NCI-H2107 (cell line): ENCODE data around the gene GNPTG.

Source experiments
- DNase-seq: peaks from one replicate; lab custom pipeline; 2025; lab: John Stamatoyannopoulos, UW

Gene GNPTG

DNA sequence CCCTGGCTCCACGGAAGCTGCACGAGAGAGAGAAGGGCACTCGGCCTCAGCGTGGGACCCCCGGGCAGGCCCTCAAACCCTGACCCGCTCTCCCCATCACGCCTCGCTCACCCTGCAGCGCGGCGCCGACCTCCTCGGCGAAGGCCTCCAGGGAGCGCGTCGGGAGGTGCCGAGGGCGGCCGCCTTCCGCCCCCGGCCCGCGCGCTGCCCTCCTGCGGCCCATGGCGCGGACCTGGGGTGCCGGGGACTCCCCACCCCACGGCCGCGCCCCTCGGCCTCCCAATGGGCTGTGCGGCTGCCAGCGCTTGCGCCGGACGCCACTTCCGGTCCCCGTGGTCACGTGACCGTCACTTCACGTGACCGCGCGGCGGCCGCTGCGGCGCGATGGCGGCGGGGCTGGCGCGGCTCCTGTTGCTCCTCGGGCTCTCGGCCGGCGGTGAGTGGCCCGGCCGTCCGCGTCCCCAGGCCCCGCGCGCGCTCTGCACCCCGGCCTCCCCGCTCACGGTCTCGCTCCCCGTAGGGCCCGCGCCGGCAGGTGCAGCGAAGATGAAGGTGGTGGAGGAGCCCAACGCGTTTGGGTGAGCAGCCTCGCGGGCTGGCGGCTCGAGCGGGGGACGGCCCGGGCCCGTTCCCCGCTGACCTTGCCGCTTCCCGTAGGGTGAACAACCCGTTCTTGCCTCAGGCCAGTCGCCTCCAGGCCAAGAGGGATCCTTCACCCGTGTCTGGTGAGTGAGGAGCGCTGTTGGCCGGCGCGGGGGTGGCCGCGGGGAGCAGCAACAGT, at the start of gene GNPTG, which contains the start of gene TSR3:
Gene GNPTG, plus strand, starts transcription at position 350 of the 781 bp plus-strand sequence. Its CDS starts 35 bp downstream, at position 385.
Gene TSR3, minus strand, starts transcription at position 297 of the 781 bp plus-strand sequence. Its CDS starts 74 bp downstream, at position 223.
- DNase-seq = peak; percentile 71

- no peak for DNase-seq
Measured at GRCh38 chr16:1305823-1306222, 45.9 kb upstream of the GNPTG start.

DNA sequence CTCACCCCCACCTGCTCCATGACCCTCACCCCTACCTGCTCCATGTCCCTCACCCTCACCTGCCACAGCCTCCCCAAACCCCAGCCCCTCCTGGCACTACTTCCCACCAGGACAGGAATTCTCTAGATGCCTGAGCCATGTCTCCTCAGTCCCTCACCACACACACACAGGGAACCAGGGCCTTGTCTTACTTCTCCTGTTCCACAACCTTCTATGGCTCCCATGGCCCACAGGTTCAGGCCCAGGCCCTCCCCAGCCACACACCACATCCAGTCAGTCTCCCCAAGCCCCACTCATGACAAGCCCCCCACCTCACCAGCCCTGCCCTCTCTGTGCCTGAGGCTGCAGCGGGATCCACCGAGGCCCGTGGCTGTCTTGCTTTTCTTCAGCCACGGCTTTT, 45.4 kb upstream of the GNPTG start:
- DNase-seq = no peak

GRCh38 chr16:1308036-1308976, 43.4 kb upstream of the GNPTG start:
- DNase-seq = no peak

DNA sequence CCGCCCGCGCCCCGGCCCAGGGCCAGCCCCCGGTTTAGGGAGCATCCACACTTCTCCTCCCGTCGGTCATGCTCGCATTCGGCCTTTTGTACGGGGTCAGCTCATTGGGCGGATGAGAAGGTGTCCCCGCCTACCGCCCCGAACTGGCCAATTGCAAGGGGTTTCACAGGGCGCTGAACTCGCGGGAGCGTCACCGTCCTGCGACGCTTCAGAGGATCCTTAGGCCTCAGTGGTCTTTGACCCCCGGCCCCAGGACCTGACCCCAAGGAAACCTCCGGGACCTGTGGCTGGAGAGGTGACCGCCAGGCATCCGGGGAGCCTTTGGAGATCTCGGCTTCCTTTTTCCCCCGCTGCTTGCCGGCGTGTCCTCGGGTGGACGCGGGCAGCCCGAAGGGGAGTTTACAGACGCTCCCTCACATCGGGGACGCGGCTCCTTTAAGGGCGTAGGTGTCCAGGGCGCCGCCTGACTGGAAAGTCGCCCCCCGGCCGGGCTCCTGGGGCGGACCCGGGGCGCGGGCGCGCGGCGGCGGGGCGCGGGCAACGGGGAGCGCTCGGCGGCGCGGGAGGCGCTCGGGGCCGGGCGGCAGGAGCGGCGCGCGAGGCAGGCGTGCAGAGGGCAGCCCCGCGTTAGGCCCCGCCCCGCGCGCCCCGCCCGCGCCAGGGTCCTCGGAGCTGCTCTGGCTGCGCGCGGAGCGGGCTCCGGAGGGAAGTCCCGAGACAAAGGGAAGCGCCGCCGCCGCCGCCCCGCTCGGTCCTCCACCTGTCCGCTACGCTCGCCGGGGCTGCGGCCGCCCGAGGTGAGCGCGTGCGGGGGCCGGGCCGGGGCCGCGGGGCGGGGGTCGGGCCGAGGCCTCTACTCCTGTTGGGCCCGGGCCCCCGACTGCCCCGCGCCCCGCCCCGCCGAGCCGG, 42.5 kb upstream of the GNPTG start, which contains the start of gene UBE2I:
Gene UBE2I, plus strand, starts transcription at position 660 of the 909 bp plus-strand sequence. CDS start 4,395 bp downstream, outside the sequence.
- DNase-seq = peak; percentile 78

DNA sequence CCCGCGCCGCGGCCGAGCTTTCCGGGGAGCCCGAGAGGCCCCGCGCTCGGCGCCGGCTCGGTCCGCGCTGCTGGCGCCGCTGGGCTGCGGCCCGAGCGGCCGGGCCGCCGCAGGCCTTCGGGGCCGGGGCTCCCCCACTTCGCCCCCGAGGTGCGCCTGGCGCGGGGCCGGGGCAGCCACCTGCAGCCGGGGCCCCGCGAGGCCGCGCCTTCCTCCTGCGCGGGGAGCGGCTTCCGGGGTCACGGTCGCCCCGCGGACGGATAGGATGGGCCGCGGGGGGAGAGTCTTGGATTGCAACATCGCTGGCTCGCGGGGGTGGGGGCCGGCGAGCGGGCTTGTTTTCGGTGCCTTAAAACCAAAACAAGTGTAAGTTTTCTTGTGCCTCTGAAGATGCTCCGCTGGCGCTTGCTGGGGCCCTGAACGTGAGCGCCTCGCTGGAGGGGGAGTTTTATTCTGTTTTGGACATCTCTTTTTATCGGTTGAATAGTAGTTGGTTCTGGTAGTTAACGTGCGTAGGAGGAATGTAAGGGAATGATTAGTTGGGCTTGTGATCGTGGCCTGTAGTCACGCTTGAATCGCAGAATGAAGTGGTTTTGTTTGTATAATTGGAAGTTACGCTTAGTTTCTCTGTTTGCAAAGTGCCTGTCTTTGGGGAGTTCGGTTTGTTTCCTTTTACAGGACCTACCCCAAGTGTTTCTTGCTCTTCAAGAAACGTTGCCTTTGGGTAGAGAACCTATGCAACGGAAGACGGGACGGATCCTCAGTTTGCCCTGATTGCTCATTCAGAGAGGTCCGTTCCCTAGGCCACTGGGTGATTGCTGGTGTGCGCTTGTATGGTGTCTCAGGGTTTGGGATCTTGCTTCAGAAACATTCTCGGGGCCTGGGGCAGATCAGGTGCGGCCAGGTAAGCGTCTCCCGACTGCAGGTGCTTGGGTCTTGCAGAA, 41.6 kb upstream of the GNPTG start:
- no peak for DNase-seq

DNA sequence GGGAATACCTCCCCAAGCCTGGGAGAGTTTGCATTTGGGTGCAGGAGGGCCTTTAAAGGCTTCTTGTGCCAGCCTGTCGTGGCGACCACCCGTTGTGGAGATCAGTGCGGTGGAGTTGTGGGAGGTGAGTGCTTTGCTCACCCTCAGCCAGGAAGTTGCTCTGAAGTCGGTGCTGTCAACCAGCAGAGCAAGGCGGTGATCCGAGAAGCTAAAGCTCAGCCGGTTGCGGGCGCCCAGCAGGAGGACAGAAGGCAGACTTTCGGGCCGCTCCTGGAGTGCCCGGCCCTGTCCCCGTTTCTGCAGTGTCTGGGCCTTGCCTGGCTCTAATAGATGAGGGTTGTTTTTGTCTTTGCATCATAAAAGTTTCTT, 40.9 kb upstream of the GNPTG start:
- DNase-seq = no peak

- DNase-seq = no peak
Measured at GRCh38 chr16:1311212-1311737, 40.5 kb upstream of the GNPTG start.

DNA sequence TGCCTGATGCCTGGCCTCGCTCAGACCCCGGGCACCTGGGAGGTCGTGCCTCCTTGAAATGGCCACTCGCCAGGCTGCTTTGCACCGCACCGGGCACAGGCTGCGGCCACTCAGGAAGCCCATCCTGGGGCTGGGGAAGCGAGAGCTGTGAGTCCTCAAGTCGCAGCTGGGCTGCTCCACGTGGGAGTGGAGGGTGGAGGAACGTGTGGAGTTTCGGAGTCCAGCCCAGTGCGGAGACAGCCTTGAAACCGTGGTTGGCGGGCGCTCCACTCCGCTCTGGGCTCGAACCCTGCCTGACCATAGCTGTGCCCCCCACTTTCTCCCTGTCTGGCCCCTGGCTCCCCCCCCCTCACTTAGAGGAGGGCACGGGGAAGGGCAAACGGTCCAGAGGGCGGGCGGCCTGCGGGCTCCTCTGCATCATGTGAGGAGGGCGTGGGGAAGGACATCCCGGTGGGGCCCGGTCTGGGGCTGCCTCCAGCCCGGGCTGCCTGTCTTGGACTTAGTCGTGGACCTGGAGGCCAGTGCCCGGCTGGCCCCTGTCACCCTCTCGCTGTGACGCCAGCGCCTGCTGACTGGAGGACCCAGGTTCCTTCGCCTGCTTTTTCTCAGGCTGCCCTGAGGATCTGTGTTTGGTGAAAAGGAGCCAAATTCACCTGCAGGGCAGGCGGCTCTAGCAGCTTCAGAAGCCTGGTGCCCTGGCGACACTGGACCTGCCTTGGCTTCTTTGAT, 39.8 kb upstream of the GNPTG start:
- no peak for DNase-seq

- DNase-seq = no peak
Measured at GRCh38 chr16:1312467-1312816, 39.3 kb upstream of the GNPTG start.

DNA sequence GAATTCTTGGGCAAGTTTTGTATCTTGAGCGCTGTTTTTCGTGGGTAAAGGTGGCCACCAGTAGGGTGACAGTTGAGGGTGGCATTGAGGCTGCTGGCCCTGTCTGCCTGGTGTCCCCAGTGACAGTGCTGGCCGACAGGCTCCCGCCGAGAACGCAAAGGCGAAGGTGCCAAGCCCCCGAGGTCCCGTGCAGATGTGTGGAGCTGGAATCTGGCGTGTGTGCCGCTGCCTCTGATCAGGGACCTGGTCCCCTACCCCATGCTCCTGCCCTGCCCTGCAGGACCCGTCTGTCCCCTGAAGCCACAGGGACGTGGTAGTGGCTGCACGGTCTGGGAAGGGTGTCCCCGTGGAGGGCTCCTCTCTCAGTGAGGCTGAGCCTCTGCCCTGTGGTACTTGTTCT, 38.8 kb upstream of the GNPTG start:
- DNase-seq = no peak

GRCh38 chr16:1313721-1314369, 37.9 kb upstream of the GNPTG start:
- DNase-seq = no peak

GRCh38 chr16:1314399-1315068, 37.2 kb upstream of the GNPTG start:
- no peak for DNase-seq

DNA sequence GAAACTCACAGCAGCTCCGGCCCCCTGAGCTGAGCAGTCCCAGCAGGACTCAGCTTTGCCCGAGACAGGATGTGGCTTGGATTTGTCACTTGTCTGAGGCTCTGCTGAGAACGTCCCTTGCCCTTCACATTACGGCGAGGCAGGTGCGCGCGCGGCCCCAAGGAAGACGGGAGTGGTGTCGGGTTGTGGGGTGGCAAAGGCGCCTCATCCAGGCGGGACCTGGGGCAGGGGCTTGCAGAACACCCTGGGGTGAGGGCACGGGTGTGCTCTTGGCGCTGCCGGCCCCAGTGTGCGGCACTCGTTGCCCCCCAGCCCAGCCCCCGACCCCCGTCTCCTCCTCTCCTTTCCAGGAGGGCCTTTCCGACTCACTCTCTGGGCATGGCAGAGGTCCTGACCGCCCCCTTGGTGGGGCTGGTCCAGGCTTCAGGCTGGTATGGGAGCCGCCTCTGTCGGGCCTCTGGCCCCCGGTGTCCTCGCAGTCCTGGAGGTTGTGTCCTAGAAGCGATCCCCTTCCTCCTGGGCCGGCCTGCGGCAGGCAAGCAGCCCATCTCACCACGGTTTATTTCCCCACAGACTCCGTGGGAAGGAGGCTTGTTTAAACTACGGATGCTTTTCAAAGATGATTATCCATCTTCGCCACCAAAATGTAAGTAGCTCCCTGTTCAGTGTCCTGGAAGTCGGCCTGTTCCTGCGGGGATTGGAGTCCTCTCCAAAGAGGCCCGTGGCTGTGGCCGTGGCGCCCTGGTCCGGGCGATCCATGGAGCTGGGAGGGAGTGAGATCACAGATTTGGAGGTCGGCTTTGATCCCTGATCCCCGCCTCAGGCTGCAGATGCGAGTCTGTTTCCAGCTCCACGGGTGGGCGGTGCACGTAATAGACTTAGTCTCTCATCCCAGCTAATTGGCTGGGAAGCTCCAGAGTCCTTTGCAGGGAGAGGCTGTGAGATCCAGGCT, 36.4 kb upstream of the GNPTG start:
- no peak for DNase-seq

DNA sequence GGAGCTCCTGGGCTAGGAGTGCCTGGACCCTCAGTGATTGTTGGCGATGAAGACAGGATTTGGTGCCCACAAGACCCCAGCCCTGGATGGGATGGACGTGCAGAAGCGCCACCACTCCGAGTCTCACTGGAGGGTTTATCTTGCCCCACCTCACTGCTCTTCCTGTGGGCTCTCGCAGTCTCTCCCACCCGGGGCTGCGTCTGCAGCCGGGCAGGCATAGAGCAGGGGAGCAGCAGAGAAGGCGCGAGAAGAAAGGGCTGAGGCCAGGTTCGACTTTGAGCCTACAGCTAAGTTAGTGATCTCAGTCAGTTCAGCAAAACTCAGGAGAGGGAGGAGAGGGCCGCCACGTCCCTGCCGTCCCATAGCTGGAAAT, 35.7 kb upstream of the GNPTG start:
- DNase-seq = no peak

GRCh38 chr16:1317479-1318267, 34.1 kb upstream of the GNPTG start:
- DNase-seq = no peak

GRCh38 chr16:1318268-1318545, 33.5 kb upstream of the GNPTG start:
- no peak for DNase-seq
